Astrocyte (in vitro differentiated cells and primary cell): ENCODE data around the gene SGCA. TPM values are rescaled to one million over a fixed set of nuclear protein-coding genes. Genes with fewer than 3 reads are reported as not detected.

Experiments
- DNase-seq: peaks from one replicate; pipeline ENCODE4 v3.0.0-alpha.2; 2010; ENCODE audit warnings: low read depth
- FAIRE-seq: peaks from 2 replicates; lab custom pipeline; 2011; peaks lifted over from hg19 to GRCh38; lab: Jason Lieb, UNC
- H2AFZ ChIP-seq: 2 replicates; pipeline ENCODE4 v1.6.0; 2012; ENCODE audit warnings: low read depth, low read length, inconsistent platforms
- H3K27ac ChIP-seq: 2 replicates; pipeline ENCODE4 v1.5.1; 2011; ENCODE audit warnings: low read depth, low read length, inconsistent platforms
- H3K27me3 ChIP-seq: 2 replicates; pipeline ENCODE4 v1.6.0; 2011; ENCODE audit warnings: low read length, inconsistent platforms; ENCODE audit not compliant: insufficient read depth
- H3K36me3 ChIP-seq: 2 replicates; pipeline ENCODE4 v1.5.1; 2011; ENCODE audit warnings: low read length, inconsistent platforms; ENCODE audit not compliant: insufficient read depth
- H3K4me1 ChIP-seq: 2 replicates; pipeline ENCODE4 v1.5.1; 2011; ENCODE audit warnings: low read length, inconsistent platforms; ENCODE audit not compliant: insufficient read depth
- H3K4me2 ChIP-seq: 2 replicates; pipeline ENCODE4 v1.6.0; 2012; ENCODE audit warnings: low read length, inconsistent platforms
- H3K4me3 ChIP-seq: 2 replicates; pipeline ENCODE4 v1.5.1; 2011; ENCODE audit warnings: low read depth, mild to moderate bottlenecking, low read length, inconsistent platforms; ENCODE audit not compliant: insufficient read depth
- H3K79me2 ChIP-seq: 2 replicates; pipeline ENCODE4 v1.6.0; 2012; ENCODE audit warnings: mild to moderate bottlenecking, low read length, inconsistent platforms; ENCODE audit not compliant: insufficient read depth
- H3K9ac ChIP-seq: 2 replicates; pipeline ENCODE4 v1.6.0; 2012; ENCODE audit warnings: mild to moderate bottlenecking, low read length, inconsistent platforms
- H3K9me3 ChIP-seq: 2 replicates; pipeline ENCODE4 v1.5.1; 2012; ENCODE audit warnings: low read depth, mild to moderate bottlenecking, low read length, inconsistent platforms; ENCODE audit not compliant: insufficient read depth
- H4K20me1 ChIP-seq: 2 replicates; pipeline ENCODE4 v1.6.0; 2012; ENCODE audit warnings: low read length, inconsistent platforms; ENCODE audit not compliant: insufficient read depth
- H3K27ac Mint-ChIP-seq: one replicate; pipeline ENCODE4 v1.8.0; 2021; ENCODE audit warnings: mild to moderate bottlenecking, mixed read lengths; ENCODE audit not compliant: unreplicated experiment
- H3K27me3 Mint-ChIP-seq: one replicate; pipeline ENCODE4 v1.8.0; 2021; ENCODE audit warnings: low read depth, mixed read lengths; ENCODE audit not compliant: unreplicated experiment
- H3K36me3 Mint-ChIP-seq: one replicate; pipeline ENCODE4 v1.8.0; 2021; ENCODE audit warnings: low read depth, mixed read lengths; ENCODE audit not compliant: unreplicated experiment
- H3K4me1 Mint-ChIP-seq: one replicate; pipeline ENCODE4 v1.8.0; 2021; ENCODE audit warnings: low read depth, mixed read lengths; ENCODE audit not compliant: unreplicated experiment
- H3K4me3 Mint-ChIP-seq: one replicate; pipeline ENCODE4 v1.8.0; 2021; ENCODE audit warnings: mild to moderate bottlenecking, moderate library complexity, mixed read lengths; ENCODE audit not compliant: unreplicated experiment
- H3K9me3 Mint-ChIP-seq: one replicate; pipeline ENCODE4 v1.8.0; 2021; ENCODE audit warnings: mild to moderate bottlenecking, mixed read lengths; ENCODE audit not compliant: unreplicated experiment
- EZH2 ChIP-seq: IDR thresholded peaks from 2 replicates; pipeline ENCODE4 v1.6.1; 2012; ENCODE audit warnings: mild to moderate bottlenecking, low read length, inconsistent platforms; ENCODE audit not compliant: insufficient read depth
- total RNA-seq: library from RNA; stranded (reverse); gene quantifications from 2 replicates; pipeline ENCODE4 v1.2.1, GENCODE V29; 2021
- TF ChIP-seq, protein P1 (sequence below): IDR thresholded peaks from 2 replicates; pipeline ENCODE4 v1.5.1; 2011; ENCODE audit warnings: low read depth, mild to moderate bottlenecking, inconsistent platforms, low read length, moderate library complexity; ENCODE audit not compliant: insufficient read depth

Gene SGCA
- total RNA-seq, 1 donor from 2014 or later: 0.32 TPM

DNA sequence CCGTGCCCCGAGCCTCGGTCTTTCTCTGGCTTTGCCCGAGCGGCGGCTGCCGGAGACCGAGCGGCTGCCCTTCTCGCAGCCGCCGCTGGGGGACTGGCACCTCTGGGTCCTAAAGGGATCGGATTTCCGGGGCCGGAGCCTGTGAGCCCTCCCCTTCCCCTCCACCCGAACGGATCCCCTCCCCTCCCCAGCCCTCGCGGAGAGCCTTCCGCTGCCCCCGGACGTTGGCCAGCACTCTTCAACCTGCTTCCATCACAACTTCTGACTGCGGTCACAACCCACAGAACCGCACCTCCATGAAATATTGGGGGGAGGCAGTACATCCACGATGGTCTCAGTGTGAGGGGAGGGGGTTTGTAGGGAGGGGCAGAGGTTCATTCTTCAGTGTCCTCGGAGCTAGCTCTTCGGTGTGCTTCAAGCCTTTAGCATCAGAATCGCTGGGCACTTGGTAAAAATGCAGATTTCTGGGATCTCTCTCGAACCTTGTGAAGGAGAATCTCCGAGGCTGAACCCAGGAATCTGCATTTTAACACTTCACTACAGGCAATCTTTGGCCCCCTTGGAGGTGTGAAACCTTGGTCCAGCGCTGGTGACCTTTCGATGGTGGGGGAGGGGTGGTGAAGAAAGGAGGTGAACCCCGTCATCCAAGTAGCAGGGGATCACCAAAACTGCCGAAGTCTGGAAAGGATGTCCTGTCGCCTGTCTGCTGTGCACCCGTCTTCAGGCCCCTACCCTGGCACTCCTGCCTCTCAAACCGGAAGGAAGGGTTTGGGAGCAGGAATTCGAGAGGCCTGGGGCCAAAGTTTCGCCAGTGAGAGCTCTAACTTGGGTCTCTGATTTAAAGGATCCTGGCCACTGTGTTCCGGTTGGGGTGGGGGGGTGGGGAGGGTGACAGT, 14.5 kb upstream of the SGCA start:
- Histone ChIP-seq H3K4me2 (peak overlapping the region; percentile 89), H3K27me3 (no peaks in the 10 kb centered on the region), H3K36me3 (no peaks in the 10 kb centered on the region), H3K4me3 (peak overlapping the region; percentile 71), H2AFZ (peak overlapping the region; percentile 15), H3K27ac (peak overlapping the region; percentile 39), H3K79me2 (peaks cover 44% of the 10 kb centered on the region), H4K20me1 (peaks cover 30% of the 10 kb centered on the region), H3K4me1 (peaks cover 37% of the 10 kb centered on the region), H3K9ac (peak overlapping the region; percentile 90), H3K9me3 (no peaks in the 10 kb centered on the region)
- H3K27ac Mint-ChIP-seq: peak overlapping the region; percentile 92
- H3K4me1 Mint-ChIP-seq: peaks cover 14% of the 10 kb centered on the region
- FAIRE-seq (no peak), DNase-seq (peak; percentile 82)
- H3K4me3 Mint-ChIP-seq: peak overlapping the region; percentile 87
- no peaks in the 10 kb centered on the region for H3K27me3 Mint-ChIP-seq
- peaks cover 7% of the 10 kb centered on the region for H3K36me3 Mint-ChIP-seq
- TF ChIP-seq EZH2: no peak
- TF ChIP-seq, protein P1, sequence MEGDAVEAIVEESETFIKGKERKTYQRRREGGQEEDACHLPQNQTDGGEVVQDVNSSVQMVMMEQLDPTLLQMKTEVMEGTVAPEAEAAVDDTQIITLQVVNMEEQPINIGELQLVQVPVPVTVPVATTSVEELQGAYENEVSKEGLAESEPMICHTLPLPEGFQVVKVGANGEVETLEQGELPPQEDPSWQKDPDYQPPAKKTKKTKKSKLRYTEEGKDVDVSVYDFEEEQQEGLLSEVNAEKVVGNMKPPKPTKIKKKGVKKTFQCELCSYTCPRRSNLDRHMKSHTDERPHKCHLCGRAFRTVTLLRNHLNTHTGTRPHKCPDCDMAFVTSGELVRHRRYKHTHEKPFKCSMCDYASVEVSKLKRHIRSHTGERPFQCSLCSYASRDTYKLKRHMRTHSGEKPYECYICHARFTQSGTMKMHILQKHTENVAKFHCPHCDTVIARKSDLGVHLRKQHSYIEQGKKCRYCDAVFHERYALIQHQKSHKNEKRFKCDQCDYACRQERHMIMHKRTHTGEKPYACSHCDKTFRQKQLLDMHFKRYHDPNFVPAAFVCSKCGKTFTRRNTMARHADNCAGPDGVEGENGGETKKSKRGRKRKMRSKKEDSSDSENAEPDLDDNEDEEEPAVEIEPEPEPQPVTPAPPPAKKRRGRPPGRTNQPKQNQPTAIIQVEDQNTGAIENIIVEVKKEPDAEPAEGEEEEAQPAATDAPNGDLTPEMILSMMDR: peak; percentile 27
- H3K9me3 Mint-ChIP-seq: no peaks in the 10 kb centered on the region

DNA sequence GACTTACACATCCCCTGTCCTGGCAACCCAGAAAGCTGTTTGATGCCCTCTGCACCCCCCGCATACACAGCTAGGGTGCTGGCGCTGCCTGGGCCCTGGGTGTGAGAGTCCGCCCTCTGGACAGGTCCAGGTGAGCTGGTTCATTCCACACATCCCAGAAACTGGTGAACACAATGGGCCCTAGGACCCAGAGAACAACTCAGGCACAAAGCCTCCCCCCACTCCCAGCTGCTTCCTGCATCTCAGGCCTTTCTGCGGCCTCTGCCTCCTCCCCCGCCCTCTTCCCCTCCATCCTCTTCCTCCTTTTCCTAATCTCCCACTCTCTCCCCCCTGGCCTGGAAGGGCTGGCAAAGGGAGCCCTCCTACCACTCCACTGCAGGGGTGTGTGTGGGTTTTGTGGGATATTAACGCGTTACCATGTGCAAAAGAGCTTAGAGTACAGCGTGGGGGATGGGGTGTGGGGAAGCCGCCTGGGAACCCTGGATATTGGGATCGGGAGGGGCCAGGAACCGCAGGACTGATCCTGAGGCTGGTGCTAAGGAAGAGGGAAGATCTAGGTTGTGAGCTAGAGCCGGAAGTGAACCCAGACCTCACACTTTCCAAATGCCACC, 13.8 kb upstream of the SGCA start:
- Histone ChIP-seq H3K27me3 (no peaks in the 10 kb centered on the region), H3K4me1 (peaks cover 29% of the 10 kb centered on the region), H2AFZ (peak overlapping the region; percentile 75), H3K27ac (peak overlapping the region; percentile 52), H3K79me2 (peaks cover 37% of the 10 kb centered on the region), H3K9ac (peak overlapping the region; percentile 68), H3K4me3 (peak overlapping the region; percentile 47), H3K9me3 (no peaks in the 10 kb centered on the region), H3K36me3 (no peaks in the 10 kb centered on the region), H3K4me2 (peak overlapping the region; percentile 89), H4K20me1 (peaks cover 22% of the 10 kb centered on the region)
- no peak for TF ChIP-seq EZH2
- TF ChIP-seq, protein P1: no peak
- peaks cover 8% of the 10 kb centered on the region for H3K4me1 Mint-ChIP-seq
- peaks cover 4% of the 10 kb centered on the region for H3K36me3 Mint-ChIP-seq
- FAIRE-seq: no peak
- no peaks in the 10 kb centered on the region for H3K27me3 Mint-ChIP-seq
- peak overlapping the region; percentile 77 for H3K27ac Mint-ChIP-seq
- peak; percentile 80 for DNase-seq
- H3K9me3 Mint-ChIP-seq: no peaks in the 10 kb centered on the region
- peak overlapping the region; percentile 87 for H3K4me3 Mint-ChIP-seq
